Measurements from ENCODE around the gene CFAP46.

DNA sequence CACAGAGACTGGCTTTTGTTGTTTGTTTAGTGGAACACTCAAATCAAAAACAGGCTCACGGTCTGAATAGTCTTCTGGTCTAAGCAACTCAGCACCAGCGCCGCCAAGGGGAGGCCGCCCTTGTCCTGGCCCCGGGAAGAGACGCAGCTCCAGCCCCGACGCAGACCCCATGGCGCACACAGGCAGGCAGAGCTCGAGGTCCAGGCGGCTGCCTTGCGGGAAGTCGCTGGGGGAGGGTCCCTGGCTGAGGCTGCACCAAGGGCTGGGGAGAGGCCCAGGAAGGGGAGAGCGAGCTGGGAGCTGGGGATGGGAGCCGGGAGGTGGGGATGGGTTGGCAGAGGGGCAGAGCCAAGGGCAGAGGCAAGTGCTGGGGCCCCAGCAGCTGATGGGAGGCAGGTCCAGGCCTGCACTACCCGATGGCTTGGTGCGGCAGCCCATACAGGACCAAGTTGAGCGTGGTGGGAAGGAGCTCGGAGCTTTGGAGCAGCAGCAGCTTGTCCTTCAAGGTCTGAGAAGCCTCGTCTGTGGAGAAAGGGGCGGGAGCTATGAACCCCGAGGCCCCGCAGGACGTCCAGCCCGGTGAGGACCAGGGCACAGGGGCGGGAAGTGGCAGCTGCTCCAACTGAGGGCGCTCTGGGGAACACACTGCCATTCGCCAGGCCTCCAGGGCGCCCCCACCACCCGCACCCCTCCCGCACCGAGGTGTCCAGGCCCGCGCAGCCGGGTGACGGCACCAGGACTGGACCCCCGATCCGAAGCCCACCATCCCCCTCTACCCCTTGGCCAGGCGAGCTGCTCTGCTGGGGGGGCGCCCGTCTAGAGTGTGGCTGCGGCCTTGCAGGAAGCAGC is 133.8 kb downstream of the CFAP46 start:
- TF ChIP-seq, protein P1, sequence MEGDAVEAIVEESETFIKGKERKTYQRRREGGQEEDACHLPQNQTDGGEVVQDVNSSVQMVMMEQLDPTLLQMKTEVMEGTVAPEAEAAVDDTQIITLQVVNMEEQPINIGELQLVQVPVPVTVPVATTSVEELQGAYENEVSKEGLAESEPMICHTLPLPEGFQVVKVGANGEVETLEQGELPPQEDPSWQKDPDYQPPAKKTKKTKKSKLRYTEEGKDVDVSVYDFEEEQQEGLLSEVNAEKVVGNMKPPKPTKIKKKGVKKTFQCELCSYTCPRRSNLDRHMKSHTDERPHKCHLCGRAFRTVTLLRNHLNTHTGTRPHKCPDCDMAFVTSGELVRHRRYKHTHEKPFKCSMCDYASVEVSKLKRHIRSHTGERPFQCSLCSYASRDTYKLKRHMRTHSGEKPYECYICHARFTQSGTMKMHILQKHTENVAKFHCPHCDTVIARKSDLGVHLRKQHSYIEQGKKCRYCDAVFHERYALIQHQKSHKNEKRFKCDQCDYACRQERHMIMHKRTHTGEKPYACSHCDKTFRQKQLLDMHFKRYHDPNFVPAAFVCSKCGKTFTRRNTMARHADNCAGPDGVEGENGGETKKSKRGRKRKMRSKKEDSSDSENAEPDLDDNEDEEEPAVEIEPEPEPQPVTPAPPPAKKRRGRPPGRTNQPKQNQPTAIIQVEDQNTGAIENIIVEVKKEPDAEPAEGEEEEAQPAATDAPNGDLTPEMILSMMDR (conservative IDR thresholded peaks at IDR 0.05; ENCODE audit: low read depth in 2 of 2) = no peak
- TF ChIP-seq POLR2AphosphoS5 (IDR thresholded peaks at IDR 0.05; ENCODE audit: low read depth) = no peak
